Kidney (tissue), 14 donors: ENCODE data around the gene PDE8A. TPM values are rescaled to one million over a fixed set of nuclear protein-coding genes. Genes with fewer than 3 reads are reported as not detected.
"Not testable (repeated sequence)": the region's sequence is repeated elsewhere in the genome, so short reads cannot be mapped to it uniquely, and the experiment has no call there.

ENCODE experiments used
- DNase-seq, 5 donors: peaks; one replicate each; pipeline ENCODE4 v3.0.0-alpha.2; 2013 to 2020
- FAIRE-seq: peaks from 2 replicates; lab custom pipeline; 2012; peaks lifted over from hg19 to GRCh38; lab: Jason Lieb, UNC
- H3K27ac ChIP-seq, 2 donors: one replicate each; pipeline ENCODE4 v1.7.0; 2013; ENCODE audit warnings: low read depth in 2 of 2, low read length in 2 of 2, inconsistent platforms in 1 of 2
- H3K27me3 ChIP-seq: one replicate; pipeline ENCODE4 v1.7.1; 2013; ENCODE audit warnings: low read length, inconsistent platforms; ENCODE audit not compliant: control insufficient read depth, insufficient read depth
- H3K36me3 ChIP-seq, 3 donors: one replicate each; pipeline versions ENCODE4 v1.7.0 to v1.7.1; 2013; ENCODE audit warnings: low read length in 3 of 3, control low read depth in 1 of 3, inconsistent platforms in 1 of 3; ENCODE audit not compliant: insufficient read depth in 3 of 3, control insufficient read depth in 2 of 3
- H3K4me1 ChIP-seq, 3 donors: one replicate each; pipeline versions ENCODE4 v1.7.0 to v1.7.1; 2013; ENCODE audit warnings: low read length in 3 of 3, inconsistent platforms in 1 of 3, low read depth in 1 of 3; ENCODE audit not compliant: control insufficient read depth in 2 of 3, insufficient read depth in 2 of 3
- H3K4me3 ChIP-seq, 3 donors: one replicate each; pipeline versions ENCODE4 v1.7.0 to v1.8.1; 2013; ENCODE audit warnings: low read length in 3 of 3, control low read depth in 1 of 3, inconsistent platforms in 1 of 3
- H3K9ac ChIP-seq, 3 donors: one replicate each; pipeline versions ENCODE4 v1.7.0 to v1.7.1; 2013; ENCODE audit warnings: low read length in 3 of 3, control low read depth in 1 of 3, inconsistent platforms in 1 of 3
- H3K9me3 ChIP-seq, 3 donors: one replicate each; pipeline versions ENCODE4 v1.7.0 to v1.7.1; 2013; ENCODE audit warnings: low read length in 3 of 3, control low read depth in 1 of 3, inconsistent platforms in 1 of 3; ENCODE audit not compliant: control insufficient read depth in 2 of 3, insufficient read depth in 1 of 3
- intact Hi-C: fragments of 100-400 bp; cut with DNase I; formaldehyde crosslinking; loops from one replicate; pipeline ENCODE4 v1.11.1; 2022
- polyA plus RNA-seq: library from polyadenylated mRNA; stranded (reverse); fragments of 350-450 nt; fragmentation: Illumina TruSeq; extraction: RNeasy Lipid Tissue Mini Kit (QIAGEN cat#74804); gene quantifications from one replicate; pipeline ENCODE4 v1.2.3, GENCODE V29; 2014; ENCODE audit warnings: low read depth, low replicate concordance; ENCODE audit not compliant: insufficient read depth
- total RNA-seq: library from RNA; stranded (reverse); fragmentation: NEBNext Ultra II Directional; extraction: Animal tissue kit (Norgen Biotek cat#: 25700); gene quantifications from one replicate; pipeline ENCODE4 v1.2.1, GENCODE V29; 2021
- TF ChIP-seq, protein P1 (sequence below): IDR thresholded peaks from 3 replicates; pipeline ENCODE4 v1.5.1; 2012; ENCODE audit warnings: mild to moderate bottlenecking, moderate library complexity, borderline replicate concordance; ENCODE audit not compliant: insufficient read depth; ENCODE audit errors: extremely low read depth
- donor health status: control.
- donor health status: control.
- donor health status: control.
- donor health status: control.
- donor health status: control.
- donor health status: DM: yes; HTN: yes; CAD: no.
- donor health status: Normal renal cell carcinoma (clear cell type).

PDE8A gene
- total and polyA plus RNA-seq, 2 donors from 2014 or later: 20.3 to 37.5 TPM

DNA sequence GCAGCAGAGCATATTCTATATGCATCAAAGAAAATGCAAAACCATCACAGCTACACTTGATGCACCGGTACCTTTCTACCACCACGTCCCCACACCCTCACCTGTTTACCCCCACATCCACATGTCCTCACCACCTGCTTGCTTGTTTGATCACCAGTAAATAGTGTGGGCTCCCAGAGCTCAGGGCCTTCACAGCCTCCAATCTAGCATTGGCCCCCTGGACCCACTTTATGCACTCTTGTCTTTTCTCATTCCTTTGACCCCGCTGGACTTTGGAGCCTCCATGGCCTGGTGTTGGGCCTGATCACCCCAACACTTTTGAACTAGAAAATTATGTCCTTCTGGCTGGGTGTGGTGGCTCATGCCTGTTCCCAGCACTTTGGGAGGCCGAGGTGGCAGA, 190.1 kb downstream of the PDE8A start:
- intact Hi-C loops: no loop called here
- Histone ChIP-seq H3K36me3 (no peaks in the 10 kb centered on the region), H3K4me3 (no peak overlapping the region), H3K9me3 (peaks cover 0 to 6% (median 0%) of the 10 kb centered on the region in 3 donors), H3K9ac (no peak overlapping the region), H3K27ac (no peak overlapping the region), H3K4me1 (no peaks in the 10 kb centered on the region), H3K27me3 (no peaks in the 10 kb centered on the region)
- FAIRE-seq (no peak), DNase-seq (no peak)
- TF ChIP-seq, protein P1, sequence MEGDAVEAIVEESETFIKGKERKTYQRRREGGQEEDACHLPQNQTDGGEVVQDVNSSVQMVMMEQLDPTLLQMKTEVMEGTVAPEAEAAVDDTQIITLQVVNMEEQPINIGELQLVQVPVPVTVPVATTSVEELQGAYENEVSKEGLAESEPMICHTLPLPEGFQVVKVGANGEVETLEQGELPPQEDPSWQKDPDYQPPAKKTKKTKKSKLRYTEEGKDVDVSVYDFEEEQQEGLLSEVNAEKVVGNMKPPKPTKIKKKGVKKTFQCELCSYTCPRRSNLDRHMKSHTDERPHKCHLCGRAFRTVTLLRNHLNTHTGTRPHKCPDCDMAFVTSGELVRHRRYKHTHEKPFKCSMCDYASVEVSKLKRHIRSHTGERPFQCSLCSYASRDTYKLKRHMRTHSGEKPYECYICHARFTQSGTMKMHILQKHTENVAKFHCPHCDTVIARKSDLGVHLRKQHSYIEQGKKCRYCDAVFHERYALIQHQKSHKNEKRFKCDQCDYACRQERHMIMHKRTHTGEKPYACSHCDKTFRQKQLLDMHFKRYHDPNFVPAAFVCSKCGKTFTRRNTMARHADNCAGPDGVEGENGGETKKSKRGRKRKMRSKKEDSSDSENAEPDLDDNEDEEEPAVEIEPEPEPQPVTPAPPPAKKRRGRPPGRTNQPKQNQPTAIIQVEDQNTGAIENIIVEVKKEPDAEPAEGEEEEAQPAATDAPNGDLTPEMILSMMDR: no peak

DNA sequence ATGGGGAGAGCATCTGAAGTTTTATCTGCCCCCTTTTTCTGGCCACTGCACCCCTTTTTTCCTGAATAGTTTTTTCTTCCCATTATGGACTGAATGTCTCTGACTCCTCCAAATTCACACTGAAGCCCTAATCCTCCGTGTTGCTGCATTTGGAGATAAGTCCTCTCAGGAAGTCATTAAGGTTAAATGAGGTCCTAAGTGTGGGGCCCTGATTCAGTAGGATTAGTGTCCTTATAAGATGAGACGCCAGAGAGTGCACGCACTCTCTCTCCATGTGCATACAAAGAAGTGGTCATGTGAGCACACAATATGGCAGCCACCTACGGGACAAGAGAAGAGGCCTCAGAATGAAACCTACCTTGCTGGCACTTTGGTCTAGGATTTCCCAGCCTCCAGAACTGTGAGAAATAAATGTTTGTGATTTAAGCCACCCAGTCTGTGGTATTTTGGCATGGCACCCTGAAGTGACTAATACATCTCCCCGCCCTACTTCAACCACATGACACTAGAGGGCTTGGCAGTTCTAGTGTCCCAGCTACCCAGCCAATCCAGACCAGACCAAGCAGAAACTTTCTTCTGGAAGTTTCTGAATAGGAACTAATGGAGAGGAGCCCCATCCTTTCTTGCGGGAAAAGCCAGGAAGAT, 191.3 kb downstream of the PDE8A start:
- no peaks in the 10 kb centered on the region for H3K36me3 ChIP-seq
- H3K4me1 ChIP-seq: no peaks in the 10 kb centered on the region
- H3K4me3 ChIP-seq: no peak overlapping the region
- H3K27me3 ChIP-seq: no peaks in the 10 kb centered on the region
- DNase-seq: no peak
- FAIRE-seq: no peak
- H3K9ac ChIP-seq: no peak overlapping the region
- H3K27ac ChIP-seq: no peak overlapping the region
- intact Hi-C loops: no loop called here
- TF ChIP-seq, protein P1: no peak
- H3K9me3 ChIP-seq: peaks cover 0 to 6% (median 0%) of the 10 kb centered on the region in 3 donors

DNA sequence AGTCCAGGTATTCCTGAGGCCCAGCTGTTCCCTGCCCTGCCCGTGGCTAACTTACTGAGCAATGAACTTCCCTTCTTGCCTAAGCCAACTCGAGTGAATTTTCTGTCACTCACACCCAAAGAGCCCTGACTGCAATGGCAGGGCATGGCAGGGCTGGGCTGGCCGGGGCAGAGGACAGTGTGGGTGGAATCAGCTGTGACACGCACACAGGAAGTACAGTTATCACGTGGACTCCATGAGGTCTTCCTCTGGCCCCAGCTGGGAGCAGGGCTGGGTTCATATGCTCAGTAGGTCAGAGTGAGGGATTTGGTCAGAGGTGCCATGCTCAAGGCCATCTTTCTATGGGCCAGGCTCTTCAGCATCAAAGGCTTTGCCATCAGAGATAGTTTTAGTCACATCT, 192.0 kb downstream of the PDE8A start:
- H3K27ac ChIP-seq, H3K4me3 ChIP-seq, H3K27me3 ChIP-seq, H3K9me3 ChIP-seq, intact Hi-C loops, H3K9ac ChIP-seq, FAIRE-seq, DNase-seq, H3K36me3 ChIP-seq, H3K4me1 ChIP-seq: not testable (repeated sequence)

DNA sequence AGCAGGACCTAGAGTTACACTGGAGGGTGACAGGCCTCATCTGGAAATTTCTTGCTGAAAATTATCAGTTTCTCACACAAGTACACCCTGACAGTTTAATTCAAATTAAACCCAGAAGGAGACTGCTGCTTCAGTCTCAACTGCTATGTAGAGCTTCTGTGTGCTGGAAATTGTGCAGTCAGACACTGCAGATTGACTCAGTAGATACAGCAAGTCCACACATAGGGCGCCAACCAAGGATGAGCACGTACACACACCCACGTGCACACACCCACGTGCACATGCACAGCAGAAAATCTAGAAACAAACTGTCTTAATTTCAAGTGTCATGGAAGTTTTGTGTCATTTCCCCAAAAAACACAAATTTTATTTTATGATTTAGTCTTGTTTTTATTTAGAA, 192.9 kb downstream of the PDE8A start:
- Histone ChIP-seq H3K4me3 (no peak overlapping the region), H3K27me3 (no peaks in the 10 kb centered on the region), H3K9me3 (peaks cover 0 to 6% (median 0%) of the 10 kb centered on the region in 3 donors), H3K27ac (no peak overlapping the region), H3K4me1 (no peaks in the 10 kb centered on the region), H3K36me3 (no peaks in the 10 kb centered on the region), H3K9ac (no peak overlapping the region)
- intact Hi-C loops: no loop called here
- no peak for FAIRE-seq
- no peak for DNase-seq
- TF ChIP-seq, protein P1: no peak

DNA sequence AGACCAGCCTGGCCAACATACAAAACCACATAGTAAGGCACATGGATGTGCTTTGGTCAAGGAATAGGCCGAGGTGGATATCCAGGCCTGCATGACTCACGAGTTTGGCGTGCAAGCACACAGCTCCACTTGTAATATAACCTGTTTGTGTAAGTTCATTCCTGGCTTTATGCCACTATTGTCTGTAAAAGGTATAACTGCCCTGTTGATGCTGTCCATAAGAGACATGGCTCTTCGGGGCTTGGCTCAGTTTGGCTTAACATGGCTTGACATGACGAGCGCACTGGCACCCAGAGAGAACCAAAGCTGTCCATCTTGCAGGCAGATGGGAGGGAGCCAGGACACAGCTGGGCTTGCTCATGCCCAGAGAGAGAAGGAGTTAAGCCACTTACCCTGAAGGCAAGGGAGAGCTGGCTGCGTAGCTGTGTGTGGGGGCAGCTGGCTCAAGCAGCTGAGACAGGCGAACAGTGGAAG, 195.4 kb downstream of the PDE8A start:
- FAIRE-seq, intact Hi-C loops: not testable (repeated sequence)

More for the DNA sequence above, 195.4 kb downstream of the PDE8A start:
- H3K4me3 ChIP-seq, H3K4me1 ChIP-seq, H3K9me3 ChIP-seq, H3K9ac ChIP-seq, H3K27me3 ChIP-seq, H3K36me3 ChIP-seq, H3K27ac ChIP-seq: not testable (repeated sequence)
- DNase-seq: peak in 4 of 5 donors; percentile 62 to 78 (median 70)
